NCI-H748 treated with DMSO at 0.1 percent for 48 hours (cell line): Measurements from ENCODE around the gene SDS.

Source experiments
- DNase-seq: peaks from one replicate; lab custom pipeline; 2025; lab: John Stamatoyannopoulos, UW

The SDS gene

DNA sequence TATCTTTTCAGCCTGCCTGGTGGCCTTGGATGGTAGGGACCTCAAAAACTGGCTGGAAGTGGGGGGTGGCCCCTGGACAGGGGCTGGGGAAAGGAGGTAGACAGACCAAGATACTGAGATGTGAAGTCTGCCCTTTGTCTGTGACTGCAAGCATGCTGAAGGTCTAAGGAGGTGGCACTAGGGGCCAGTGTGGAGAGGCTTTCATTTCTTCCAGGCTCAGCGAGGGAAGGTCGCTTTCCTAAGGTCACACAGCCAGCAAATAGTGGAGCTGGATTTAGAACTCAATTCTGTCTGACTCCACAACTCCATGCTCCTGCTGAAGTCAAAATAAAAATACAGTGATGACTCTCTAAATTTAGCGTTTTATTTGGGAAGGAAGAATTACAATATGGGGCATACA is 56.6 kb downstream of the SDS start:
- no peak for DNase-seq

DNA sequence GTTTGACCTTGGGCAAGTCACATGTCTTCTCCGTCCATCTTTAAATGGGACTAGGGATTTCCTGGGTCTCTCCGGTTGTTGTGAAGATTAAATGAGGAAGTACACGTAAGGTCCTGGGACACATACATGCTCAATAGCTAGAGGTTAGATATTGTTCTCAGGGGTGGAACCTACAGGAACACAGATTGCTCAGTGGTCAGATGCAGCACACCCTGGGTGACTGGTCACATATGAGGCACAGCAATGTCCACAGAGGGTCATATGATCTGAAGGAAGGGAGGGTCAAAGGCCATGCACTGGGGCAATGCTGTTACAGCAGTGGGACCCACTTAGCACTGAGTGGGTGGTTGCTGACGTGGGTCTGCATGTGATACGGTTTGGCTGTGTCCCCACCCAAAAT is 57.3 kb downstream of the SDS start:
- no peak for DNase-seq

DNA sequence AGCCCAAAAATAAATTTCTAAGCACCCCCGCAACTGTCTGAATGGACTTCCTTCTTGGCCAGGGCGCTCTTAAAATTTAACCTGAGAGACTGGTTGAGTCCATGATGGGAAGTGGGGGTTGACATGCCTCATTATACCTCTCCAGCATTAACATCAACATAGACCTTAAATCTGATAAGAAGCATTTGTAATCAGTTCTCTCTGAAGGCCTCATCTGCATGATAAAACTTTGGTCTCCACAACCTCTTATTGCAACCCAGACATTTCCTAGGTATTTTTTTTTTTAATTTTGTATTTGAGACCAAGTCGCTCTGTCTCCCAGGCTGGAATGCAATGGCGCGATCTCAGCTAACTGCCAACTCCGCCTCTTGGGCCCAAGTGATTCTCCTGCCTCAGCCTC is 58.4 kb downstream of the SDS start:
- DNase-seq: no peak
